Superior temporal gyrus (tissue), 1 donor: ENCODE data around the gene POP7.
"Not testable (repeated sequence)": the region's sequence is repeated elsewhere in the genome, so short reads cannot be mapped to it uniquely, and the experiment has no call there.

Experiments used
- DNase-seq: peaks from one replicate; pipeline ENCODE4 v3.0.0-alpha.2; 2016; ENCODE audit errors: extremely low spot score

The POP7 gene

DNA sequence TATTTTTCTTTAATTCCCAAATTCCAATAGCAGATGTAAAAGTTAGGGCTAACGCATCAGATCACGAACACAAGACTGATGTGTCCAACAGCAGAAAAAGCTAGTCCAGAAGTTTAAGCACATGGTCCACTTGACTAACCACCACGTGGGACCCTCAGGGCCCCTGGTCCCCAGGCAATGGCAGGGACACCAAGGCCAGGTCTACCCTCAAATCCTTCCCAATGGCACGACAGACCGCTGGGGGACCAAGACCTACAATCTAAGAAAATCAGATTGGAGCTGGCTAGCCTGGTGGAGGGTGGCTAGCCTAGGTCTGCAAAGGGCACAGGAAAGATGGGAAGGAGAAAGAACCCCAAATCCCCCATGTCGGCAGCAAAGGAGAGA, 13.4 kb upstream of the POP7 start:
- DNase-seq = peak; percentile 8

DNA sequence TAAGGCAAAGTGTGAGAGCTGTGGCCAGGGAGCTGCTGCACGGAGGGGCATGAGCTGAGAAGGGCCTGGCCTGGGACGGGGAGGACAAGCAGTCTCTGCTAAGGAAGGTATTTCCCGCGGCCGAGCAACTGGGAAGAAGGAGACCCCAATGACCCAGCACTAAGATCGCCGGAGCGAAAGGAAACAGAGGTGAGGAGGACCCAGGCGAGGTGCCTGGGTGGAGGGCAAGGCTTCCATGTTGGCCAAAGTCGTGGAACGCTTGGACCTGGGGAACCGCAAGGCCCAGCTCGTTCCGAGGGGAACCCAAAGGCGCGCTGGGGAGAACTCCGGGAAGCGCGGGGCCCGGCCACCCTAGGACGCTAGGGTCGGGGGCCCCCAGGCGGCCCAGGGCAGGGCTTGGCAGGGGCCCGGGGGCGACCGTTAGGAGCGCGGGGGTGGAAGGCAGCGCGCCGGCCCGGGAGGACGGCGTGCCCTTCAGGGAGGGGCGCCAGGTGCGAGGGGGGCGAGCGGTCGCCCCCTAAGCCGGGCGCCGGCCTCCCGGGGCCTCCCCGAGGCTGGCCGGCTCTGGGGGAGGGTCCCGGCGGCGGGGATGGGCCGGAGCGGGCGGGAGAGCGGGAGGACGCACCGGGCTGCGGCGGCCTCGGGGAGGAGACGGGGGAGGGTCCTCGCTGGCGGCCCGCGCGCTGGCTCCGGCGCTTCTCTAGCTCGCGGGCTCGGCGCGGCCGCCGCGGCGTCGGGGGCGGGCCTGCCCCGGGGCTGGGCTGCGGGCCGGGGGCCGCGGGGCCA, 12.4 kb upstream of the POP7 start:
- DNase-seq = no peak

DNA sequence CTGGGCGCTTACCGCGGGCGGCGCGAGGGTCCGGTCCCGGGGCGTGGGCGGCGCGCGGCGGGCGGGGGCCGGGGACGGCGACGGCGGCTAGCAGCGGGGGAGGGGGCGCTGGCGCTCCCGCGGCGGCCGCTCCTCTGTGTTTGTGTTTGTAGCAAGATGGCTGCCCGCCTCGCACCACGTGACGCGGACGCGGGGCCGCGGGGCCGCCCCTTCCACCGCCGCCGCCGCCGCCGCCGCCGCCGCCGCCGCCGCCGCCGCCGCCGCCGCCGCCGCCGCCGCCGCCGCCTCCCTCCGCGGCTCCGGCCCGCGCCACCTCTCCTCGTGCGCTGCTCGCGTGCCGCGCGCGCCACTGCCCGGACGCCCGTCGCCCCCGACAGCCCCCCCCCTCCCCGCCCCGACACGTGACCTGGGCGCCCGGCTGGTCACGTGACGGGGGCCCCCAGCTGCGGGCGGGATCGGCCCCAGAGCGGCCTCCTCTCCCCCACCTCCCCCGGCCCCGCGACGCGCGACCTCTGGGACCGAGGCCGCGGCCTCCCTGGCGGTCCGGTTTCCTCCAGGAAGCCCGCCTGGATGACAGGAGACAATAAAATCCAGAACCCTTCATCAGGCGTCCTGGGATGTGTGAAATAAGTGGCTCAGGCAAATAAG, 11.7 kb upstream of the POP7 start, which contains the start of gene GIGYF1:
Gene GIGYF1, minus strand, starts transcription at position 153 of the 648 bp plus-strand sequence. CDS start 6,012 bp downstream, outside the sequence.
- DNase-seq = peak; percentile 48

DNA sequence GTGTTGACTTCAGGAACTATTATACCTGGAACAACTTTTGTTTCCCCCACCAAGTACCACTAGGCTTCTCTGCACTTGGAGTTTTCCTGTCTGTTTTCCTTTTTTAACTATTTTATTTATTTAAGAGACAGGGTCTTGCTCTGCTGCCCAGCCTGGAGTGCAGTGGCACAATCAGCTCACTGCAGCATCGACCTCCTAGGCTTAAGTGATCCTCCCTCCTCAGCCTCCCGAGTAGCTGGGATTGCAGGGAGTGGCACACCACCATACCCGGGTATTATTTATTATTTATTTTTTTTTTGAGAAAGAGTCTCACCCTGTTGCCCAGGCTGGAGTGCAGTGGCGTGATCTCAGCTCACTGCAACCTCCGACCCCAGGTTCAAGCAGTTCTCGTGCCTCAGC, 9.8 kb upstream of the POP7 start:
- DNase-seq = no peak

DNA sequence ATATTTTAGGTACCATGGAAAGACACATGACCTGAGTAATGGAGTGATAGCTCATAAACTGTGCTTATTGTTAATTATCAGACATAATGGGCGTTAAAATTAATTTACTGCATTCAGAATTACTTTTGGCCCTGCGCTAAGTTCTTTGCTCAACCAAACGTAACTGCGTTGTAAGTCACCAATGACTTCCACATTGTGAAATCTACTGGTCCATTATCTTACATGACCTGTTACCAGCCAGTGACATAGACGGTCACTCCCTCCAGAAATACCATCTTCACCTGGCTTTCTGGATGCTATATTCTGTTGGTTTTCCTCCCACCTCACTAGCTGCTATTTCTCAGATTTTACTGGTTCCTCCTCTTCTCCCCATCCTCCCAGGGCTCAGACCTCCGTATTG, 6.9 kb upstream of the POP7 start:
- no peak for DNase-seq

DNA sequence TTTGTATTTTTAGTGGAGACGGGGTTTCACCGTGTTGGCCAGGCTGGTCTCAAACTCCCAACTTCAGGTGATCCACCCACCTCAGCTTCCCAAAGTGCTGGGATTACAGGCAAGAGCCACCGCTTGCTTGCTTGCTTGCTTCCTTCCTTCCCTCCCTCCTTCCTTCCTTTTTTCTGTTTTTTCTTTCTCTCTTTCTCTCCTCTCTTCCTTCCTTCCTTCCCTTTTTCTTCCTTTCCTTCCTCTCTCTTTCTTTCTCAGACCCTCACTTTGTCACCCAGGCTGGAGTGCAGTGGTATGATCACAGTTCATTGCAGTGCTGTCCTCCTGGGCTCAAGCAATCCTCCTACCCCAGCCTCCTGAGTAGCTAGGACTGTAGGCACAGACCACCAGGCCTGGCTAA, 4.8 kb upstream of the POP7 start:
- not testable (repeated sequence) for DNase-seq

DNA sequence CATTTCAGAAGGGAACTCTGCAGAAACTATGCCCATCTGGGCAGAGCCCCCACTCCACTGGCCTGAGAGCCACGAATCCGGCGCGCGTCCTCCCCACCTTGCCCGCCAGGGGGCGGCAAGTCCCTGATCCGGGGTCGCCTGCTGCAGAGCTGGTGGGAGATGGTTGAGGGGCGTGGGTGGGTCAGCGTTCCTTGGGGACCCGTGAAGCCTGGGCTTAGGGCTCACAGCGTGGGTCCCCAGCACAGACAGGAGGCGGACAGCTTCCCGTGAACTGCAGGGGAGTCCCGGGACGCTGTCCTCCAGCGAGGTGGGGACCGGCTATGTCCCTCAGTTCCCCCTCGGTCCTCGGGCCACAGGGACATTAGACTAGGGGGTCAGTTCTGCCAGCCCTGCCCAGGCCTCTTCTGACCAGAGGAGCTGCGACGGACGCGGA, 585 bp upstream of the POP7 start:
- peak; percentile 80 for DNase-seq

DNA sequence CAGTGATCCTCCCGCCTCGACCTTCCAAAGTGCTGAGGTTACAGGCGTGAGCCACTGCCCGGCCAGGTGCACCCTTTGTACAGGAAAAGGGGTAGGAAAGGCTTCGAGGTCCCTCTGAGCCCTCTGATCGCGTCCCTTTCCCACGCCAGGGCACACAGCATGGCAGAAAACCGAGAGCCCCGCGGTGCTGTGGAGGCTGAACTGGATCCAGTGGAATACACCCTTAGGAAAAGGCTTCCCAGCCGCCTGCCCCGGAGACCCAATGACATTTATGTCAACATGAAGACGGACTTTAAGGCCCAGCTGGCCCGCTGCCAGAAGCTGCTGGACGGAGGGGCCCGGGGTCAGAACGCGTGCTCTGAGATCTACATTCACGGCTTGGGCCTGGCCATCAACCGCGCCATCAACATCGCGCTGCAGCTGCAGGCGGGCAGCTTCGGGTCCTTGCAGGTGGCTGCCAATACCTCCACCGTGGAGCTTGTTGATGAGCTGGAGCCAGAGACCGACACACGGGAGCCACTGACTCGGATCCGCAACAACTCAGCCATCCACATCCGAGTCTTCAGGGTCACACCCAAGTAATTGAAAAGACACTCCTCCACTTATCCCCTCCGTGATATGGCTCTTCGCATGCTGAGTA, 871 bp downstream of the POP7 start:
- no peak for DNase-seq

DNA sequence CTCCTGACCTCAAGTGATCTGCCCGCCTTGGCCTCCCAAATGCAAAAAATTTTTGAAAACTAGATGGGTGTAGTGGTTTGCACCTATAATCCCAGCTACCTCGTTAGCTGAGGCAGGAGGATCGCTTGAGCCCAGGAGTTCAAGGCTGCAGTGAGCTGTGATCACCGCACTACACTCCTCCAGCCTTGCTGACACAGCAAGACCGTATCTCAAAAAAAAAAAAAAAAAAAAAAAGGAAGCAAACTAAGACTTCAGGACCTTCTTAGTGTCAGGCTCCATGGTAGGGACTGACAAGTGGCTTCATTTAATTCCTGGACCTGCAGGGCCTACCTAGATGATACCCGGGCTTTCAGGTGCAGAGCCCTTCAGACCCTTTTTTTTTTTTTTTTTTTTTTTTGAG, 2.5 kb downstream of the POP7 start:
- DNase-seq = no peak

DNA sequence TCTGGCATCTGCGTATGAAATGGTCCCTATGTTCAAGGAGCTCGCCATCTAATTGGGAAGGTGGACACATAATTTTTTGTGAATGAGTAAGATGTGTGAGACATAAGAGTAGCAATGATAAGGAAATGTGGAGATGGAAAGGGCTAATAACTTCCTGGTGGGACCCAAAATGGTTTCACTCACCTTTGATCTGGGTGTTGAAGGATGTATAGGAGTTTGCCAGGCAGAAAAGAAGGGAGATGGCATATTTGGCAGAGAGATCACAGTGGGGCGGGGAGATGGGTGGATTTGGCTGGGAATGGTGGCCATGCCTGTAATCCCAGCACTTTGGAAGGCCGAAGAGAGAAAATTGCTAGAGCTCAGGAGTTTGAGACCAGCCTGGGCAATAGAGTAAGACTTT, 4.5 kb downstream of the POP7 start:
- no peak for DNase-seq

DNA sequence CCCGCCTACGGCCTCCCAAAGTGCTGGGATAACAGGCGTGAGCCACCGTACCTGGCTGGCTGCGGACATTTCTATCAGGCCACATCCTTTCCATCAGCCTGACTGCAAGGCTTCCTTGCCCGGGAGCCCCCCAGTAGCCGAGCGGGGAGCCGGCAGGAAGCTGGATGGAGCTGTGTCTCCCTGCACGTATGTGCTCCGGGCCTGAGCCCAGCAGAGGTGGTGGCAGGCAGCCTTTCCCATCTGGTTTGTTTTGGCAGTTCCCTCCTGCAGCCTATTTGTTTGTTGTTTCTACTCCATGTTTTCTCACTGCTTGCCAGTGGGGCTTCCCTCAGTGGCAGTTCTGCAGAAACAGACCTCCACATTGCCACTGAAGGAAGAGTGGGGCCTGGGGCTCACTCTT, 5.4 kb downstream of the POP7 start:
- DNase-seq = no peak

DNA sequence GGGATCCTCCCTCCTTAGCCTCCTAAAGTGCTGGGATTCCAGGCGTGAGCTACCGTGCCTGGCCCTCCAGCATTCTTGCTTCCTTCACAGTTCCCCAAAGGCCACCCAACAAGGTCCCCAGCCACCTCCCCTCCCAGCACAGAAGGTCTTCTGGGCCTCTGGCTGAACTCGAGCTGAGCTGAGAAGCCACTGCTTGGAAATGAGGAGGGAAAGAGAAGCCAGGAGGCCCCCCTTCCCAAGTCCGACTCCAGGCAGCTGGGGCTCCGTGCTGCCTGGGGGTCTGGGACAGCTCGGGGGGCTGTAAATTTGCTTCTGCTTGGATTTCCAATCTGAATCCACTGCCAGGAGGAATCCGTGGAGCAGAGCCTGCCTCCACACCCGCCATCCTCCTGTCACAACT, 8.8 kb downstream of the POP7 start:
- DNase-seq = no peak

DNA sequence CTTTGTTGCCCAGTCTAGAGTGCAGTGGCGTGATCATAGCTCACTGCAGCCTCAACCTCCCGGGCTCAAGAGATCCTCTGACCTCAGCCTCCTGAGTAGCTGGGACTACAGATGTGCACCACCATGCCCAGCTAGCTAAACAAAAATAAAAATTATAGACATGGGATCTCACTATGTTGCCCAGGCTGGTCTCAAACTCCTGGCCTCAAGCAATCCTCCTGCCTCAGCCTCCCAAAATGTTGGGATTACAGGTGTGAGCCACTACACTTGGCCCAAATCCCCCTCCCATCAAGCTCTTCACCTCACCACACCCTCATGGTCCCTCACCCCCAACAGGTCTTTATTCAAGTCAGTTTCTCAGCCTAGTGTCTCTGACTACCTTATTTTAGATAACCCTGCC, 11.2 kb downstream of the POP7 start:
- not testable (repeated sequence) for DNase-seq

DNA sequence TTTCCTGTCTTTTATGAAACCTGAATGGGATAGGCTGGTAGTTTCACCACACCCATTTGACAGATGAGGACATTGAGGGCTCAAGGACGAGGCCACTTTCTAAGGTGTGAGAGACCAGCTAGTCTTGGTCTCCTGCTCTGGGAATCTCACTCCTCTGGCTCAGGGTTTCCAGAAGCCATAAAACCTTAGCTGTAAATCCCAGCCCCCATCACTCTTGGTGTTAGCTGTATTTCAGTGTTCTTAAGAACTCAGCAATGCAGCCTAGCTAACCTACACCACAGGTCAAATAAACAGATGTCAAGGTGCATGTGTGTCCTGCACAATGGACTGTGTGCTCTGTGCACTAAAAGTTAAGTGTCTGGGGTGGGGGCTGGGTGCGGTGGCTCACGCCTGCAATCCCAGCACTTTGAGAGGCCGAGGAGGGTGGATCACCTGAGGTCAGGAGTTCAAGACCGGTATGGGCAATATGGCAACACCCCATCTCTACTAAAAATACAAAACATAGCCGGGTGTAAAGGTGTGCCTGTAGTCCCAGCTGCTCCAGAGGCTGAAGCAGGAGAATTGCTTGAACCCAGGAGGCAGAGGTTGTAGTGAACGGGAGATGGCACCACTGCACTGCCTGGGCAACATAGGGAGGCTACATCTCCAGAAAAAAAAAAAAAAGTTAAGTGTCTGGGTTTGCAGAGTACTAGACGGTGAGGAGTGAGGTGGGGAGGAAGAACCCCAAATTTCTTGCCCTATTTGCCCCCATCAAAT, 13.8 kb downstream of the POP7 start:
- no peak for DNase-seq

DNA sequence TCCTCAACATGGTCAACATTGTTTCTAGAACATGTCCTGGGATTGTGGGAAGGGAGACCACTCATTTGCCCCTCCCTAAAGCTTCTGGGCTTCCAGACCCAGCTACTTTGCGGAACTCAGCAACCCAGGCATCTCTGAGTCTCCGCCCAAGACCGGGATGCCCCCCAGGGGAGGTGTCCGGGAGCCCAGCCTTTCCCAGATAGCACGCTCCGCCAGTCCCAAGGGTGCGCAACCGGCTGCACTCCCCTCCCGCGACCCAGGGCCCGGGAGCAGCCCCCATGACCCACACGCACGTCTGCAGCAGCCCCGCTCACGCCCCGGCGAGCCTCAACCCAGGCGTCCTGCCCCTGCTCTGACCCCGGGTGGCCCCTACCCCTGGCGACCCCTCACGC, 14.4 kb downstream of the POP7 start, which contains the start of gene EPO:
Gene EPO, plus strand, starts transcription at position 190 of the 392 bp plus-strand sequence. CDS start 513 bp downstream, outside the sequence.
- no peak for DNase-seq

DNA sequence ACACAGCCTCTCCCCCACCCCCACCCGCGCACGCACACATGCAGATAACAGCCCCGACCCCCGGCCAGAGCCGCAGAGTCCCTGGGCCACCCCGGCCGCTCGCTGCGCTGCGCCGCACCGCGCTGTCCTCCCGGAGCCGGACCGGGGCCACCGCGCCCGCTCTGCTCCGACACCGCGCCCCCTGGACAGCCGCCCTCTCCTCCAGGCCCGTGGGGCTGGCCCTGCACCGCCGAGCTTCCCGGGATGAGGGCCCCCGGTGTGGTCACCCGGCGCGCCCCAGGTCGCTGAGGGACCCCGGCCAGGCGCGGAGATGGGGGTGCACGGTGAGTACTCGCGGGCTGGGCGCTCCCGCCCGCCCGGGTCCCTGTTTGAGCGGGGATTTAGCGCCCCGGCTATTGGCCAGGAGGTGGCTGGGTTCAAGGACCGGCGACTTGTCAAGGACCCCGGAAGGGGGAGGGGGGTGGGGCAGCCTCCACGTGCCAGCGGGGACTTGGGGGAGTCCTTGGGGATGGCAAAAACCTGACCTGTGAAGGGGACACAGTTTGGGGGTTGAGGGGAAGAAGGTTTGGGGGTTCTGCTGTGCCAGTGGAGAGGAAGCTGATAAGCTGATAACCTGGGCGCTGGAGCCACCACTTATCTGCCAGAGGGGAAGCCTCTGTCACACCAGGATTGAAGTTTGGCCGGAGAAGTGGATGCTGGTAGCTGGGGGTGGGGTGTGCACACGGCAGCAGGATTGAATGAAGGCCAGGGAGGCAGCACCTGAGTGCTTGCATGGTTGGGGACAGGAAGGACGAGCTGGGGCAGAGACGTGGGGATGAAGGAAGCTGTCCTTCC, 15.0 kb downstream of the POP7 start:
- no peak for DNase-seq

DNA sequence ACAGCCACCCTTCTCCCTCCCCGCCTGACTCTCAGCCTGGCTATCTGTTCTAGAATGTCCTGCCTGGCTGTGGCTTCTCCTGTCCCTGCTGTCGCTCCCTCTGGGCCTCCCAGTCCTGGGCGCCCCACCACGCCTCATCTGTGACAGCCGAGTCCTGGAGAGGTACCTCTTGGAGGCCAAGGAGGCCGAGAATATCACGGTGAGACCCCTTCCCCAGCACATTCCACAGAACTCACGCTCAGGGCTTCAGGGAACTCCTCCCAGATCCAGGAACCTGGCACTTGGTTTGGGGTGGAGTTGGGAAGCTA, 15.5 kb downstream of the POP7 start:
- no peak for DNase-seq

DNA sequence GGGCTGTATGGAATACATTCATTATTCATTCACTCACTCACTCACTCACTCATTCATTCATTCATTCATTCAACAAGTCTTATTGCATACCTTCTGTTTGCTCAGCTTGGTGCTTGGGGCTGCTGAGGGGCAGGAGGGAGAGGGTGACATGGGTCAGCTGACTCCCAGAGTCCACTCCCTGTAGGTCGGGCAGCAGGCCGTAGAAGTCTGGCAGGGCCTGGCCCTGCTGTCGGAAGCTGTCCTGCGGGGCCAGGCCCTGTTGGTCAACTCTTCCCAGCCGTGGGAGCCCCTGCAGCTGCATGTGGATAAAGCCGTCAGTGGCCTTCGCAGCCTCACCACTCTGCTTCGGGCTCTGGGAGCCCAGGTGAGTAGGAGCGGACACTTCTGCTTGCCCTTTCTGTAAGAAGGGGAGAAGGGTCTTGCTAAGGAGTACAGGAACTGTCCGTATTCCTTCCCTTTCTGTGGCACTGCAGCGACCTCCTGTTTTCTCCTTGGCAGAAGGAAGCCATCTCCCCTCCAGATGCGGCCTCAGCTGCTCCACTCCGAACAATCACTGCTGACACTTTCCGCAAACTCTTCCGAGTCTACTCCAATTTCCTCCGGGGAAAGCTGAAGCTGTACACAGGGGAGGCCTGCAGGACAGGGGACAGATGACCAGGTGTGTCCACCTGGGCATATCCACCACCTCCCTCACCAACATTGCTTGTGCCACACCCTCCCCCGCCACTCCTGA, 16.7 kb downstream of the POP7 start:
- DNase-seq = no peak

DNA sequence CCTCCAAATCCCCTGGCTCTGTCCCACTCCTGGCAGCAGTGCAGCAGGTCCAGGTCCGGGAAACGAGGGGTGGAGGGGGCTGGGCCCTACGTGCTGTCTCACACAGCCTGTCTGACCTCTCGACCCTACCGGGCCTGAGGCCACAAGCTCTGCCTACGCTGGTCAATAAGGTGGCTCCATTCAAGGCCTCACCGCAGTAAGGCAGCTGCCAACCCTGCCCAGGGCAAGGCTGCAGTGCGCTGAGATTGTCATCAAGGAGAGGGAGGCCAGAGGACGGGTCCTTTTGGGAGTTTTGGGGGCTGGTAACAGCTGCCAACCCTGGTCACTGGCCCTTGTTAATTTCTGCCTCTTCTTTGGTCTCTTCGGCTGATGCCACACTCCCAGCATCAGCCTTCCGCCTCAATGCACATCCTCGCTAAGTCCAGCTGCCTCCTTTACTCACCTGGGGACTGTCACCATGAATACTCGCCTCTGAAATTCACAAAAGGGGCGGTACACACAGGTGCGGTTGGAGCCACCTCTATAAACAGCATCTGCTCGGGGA, 17.9 kb downstream of the POP7 start:
- no peak for DNase-seq

DNA sequence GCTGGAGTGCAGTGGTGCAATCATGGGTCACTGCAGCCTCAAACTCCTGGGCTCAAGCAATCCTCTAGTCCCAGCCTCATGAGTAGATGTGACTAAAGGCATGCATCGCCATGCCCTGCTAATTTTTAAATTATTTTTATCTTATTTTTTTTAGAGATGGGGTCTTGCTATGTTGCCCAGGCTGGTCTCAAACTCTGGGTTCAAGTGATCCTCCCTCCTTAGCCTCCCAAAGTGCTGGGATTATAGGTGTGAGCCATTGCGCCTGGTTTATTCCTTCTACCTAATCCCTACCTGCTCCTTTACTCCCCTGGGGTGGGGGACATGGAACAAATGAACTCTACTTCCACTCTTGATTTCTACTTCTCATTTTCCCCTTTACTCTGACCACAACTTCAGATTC, 18.4 kb downstream of the POP7 start:
- not testable (repeated sequence) for DNase-seq
